ENCODE measurements around the gene FRMPD3.

FRMPD3 gene

DNA sequence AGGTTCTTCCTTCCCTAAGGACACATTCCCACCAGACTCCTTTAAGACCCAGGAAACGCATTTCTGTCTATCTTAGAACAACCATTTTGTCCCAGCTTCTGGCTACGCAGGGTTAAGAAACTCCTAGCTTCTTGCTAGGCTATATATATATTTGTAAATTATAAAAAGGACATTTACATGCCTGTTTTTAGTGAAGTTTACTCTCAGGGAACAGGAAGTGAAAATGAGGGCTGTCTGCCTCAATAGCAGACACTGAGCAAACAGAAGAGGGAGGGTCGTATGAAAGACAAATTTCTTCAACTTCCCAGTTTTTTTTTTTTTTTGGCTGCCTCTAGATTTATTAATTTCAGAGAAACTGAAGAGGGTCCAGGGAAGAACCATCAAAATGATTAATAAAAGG is 9.3 kb upstream of the FRMPD3 start:
- ChIA-PET POLR2A (no interaction called here), CTCF (interaction anchor here (0.6 kb wide), 1 partner anchor 326 kb away, joined by 4 read pairs; no protein-coding TSS in a partner anchor)
- Histone ChIP-seq H3K9me3 (ENCODE audit: control insufficient read depth, insufficient read depth, low read depth, low read length) (no peaks in the 10 kb centered on the region), H3K4me3 (ENCODE audit: low read depth, low read length) (no peak overlapping the region), H3K27ac (ENCODE audit: extremely low read depth, low read depth, low read length) (no peak overlapping the region), H3K4me1 (ENCODE audit: control insufficient read depth, insufficient read depth, low read length) (no peaks in the 10 kb centered on the region), H3K36me3 (ENCODE audit: control insufficient read depth in 2 of 2, insufficient read depth in 1 of 2, low read length in 2 of 2) (no peaks in the 10 kb centered on the region)
- TF ChIP-seq, protein P1, sequence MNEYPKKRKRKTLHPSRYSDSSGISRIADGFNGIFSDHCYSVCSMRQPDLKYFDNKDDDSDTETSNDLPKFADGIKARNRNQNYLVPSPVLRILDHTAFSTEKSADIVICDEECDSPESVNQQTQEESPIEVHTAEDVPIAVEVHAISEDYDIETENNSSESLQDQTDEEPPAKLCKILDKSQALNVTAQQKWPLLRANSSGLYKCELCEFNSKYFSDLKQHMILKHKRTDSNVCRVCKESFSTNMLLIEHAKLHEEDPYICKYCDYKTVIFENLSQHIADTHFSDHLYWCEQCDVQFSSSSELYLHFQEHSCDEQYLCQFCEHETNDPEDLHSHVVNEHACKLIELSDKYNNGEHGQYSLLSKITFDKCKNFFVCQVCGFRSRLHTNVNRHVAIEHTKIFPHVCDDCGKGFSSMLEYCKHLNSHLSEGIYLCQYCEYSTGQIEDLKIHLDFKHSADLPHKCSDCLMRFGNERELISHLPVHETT (tag by site-specific recombination; IDR thresholded peaks at IDR 0.05) = no peak
- TF ChIP-seq SP2 (tag by site-specific recombination; IDR thresholded peaks at IDR 0.05) = no peak
- TF ChIP-seq SCRT2 (tag by site-specific recombination; IDR thresholded peaks at IDR 0.05) = no peak
- TF ChIP-seq ZNF623 (tag by site-specific recombination; IDR thresholded peaks at IDR 0.05) = no peak
- no peak for TF ChIP-seq ZNF24 (tag by site-specific recombination; IDR thresholded peaks at IDR 0.05)
- TF ChIP-seq, protein P2, sequence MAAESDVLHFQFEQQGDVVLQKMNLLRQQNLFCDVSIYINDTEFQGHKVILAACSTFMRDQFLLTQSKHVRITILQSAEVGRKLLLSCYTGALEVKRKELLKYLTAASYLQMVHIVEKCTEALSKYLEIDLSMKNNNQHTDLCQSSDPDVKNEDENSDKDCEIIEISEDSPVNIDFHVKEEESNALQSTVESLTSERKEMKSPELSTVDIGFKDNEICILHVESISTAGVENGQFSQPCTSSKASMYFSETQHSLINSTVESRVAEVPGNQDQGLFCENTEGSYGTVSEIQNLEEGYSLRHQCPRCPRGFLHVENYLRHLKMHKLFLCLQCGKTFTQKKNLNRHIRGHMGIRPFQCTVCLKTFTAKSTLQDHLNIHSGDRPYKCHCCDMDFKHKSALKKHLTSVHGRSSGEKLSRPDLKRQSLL (tag by site-specific recombination; IDR thresholded peaks at IDR 0.05) = no peak
- TF ChIP-seq, protein P3, sequence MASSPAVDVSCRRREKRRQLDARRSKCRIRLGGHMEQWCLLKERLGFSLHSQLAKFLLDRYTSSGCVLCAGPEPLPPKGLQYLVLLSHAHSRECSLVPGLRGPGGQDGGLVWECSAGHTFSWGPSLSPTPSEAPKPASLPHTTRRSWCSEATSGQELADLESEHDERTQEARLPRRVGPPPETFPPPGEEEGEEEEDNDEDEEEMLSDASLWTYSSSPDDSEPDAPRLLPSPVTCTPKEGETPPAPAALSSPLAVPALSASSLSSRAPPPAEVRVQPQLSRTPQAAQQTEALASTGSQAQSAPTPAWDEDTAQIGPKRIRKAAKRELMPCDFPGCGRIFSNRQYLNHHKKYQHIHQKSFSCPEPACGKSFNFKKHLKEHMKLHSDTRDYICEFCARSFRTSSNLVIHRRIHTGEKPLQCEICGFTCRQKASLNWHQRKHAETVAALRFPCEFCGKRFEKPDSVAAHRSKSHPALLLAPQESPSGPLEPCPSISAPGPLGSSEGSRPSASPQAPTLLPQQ (tag by site-specific recombination; IDR thresholded peaks at IDR 0.05) = no peak
- no peak for TF ChIP-seq ZNF184 (tag by site-specific recombination; IDR thresholded peaks at IDR 0.05)
- TF ChIP-seq, protein P4, sequence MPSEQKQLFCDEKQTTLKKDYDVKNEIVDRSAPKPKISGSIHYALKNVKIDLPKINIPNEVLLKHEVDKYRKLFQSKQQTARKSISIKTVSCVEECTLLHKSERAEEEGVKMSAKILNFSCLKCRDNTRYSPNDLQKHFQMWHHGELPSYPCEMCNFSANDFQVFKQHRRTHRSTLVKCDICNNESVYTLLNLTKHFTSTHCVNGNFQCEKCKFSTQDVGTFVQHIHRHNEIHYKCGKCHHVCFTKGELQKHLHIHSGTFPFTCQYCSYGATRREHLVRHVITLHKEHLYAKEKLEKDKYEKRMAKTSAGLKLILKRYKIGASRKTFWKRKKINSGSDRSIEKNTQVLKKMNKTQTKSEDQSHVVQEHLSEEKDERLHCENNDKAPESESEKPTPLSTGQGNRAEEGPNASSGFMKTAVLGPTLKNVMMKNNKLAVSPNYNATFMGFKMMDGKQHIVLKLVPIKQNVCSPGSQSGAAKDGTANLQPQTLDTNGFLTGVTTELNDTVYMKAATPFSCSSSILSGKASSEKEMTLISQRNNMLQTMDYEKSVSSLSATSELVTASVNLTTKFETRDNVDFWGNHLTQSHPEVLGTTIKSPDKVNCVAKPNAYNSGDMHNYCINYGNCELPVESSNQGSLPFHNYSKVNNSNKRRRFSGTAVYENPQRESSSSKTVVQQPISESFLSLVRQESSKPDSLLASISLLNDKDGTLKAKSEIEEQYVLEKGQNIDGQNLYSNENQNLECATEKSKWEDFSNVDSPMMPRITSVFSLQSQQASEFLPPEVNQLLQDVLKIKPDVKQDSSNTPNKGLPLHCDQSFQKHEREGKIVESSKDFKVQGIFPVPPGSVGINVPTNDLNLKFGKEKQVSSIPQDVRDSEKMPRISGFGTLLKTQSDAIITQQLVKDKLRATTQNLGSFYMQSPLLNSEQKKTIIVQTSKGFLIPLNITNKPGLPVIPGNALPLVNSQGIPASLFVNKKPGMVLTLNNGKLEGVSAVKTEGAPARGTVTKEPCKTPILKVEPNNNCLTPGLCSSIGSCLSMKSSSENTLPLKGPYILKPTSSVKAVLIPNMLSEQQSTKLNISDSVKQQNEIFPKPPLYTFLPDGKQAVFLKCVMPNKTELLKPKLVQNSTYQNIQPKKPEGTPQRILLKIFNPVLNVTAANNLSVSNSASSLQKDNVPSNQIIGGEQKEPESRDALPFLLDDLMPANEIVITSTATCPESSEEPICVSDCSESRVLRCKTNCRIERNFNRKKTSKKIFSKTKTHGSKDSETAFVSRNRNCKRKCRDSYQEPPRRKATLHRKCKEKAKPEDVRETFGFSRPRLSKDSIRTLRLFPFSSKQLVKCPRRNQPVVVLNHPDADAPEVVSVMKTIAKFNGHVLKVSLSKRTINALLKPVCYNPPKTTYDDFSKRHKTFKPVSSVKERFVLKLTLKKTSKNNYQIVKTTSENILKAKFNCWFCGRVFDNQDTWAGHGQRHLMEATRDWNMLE (tag by site-specific recombination; conservative IDR thresholded peaks at IDR 0.05; ENCODE audit: low read depth) = no peak
- no peak for TF ChIP-seq YY1 (tag by site-specific recombination; IDR thresholded peaks at IDR 0.05)
- no peak for TF ChIP-seq ZBTB20 (tag by site-specific recombination; IDR thresholded peaks at IDR 0.05)
- no peak for TF ChIP-seq ZNF621 (tag by site-specific recombination; IDR thresholded peaks at IDR 0.05)
- no peak for TF ChIP-seq ZXDB (tag by site-specific recombination; IDR thresholded peaks at IDR 0.05)
- no peak for TF ChIP-seq FEZF1 (tag by site-specific recombination; IDR thresholded peaks at IDR 0.05)
- no peak for TF ChIP-seq ZFP37 (tag by site-specific recombination; IDR thresholded peaks at IDR 0.05)
- no peak for TF ChIP-seq ZNF133 (tag by site-specific recombination; IDR thresholded peaks at IDR 0.05)
- no peak for TF ChIP-seq ZNF239 (tag by site-specific recombination; IDR thresholded peaks at IDR 0.05)
- no peak for TF ChIP-seq ZNF155 (tag by site-specific recombination; IDR thresholded peaks at IDR 0.05)

DNA sequence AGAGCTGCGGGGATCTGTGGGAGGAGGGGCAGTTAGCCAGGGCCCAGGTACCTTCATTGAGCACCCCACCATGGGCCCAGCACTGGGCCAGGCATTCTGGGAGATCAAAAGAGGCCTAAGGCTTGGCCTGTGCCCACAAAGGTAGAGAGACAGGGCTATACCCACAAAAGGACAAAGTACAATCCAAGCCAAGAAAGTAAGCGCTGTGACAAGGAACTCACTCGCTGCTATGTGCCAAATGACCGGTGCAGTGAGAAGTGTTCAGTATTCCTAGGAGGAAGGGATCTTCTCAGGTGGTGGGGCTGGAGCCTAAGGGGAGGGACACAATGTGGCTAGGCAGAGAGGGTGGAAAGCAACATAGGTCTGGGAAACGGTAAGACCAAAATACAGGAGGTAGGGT is 8.8 kb upstream of the FRMPD3 start:
- Histone ChIP-seq H3K36me3 (ENCODE audit: control insufficient read depth in 2 of 2, insufficient read depth in 1 of 2, low read length in 2 of 2) (no peaks in the 10 kb centered on the region), H3K27ac (ENCODE audit: extremely low read depth, low read depth, low read length) (no peak overlapping the region), H3K4me3 (ENCODE audit: low read depth, low read length) (no peak overlapping the region), H3K4me1 (ENCODE audit: control insufficient read depth, insufficient read depth, low read length) (no peaks in the 10 kb centered on the region), H3K9me3 (ENCODE audit: control insufficient read depth, insufficient read depth, low read depth, low read length) (no peaks in the 10 kb centered on the region)
- TF ChIP-seq PRDM1 (tag by site-specific recombination; IDR thresholded peaks at IDR 0.05) (no peak), ZNF76 (tag by site-specific recombination; IDR thresholded peaks at IDR 0.05; ENCODE audit: borderline replicate concordance, low read depth) (no peak), ZNF239 (tag by site-specific recombination; IDR thresholded peaks at IDR 0.05) (no peak), ZNF549 (tag by site-specific recombination; IDR thresholded peaks at IDR 0.05) (no peak), ZBTB17 (tag by site-specific recombination; IDR thresholded peaks at IDR 0.05) (no peak), ZNF48 (tag by site-specific recombination; IDR thresholded peaks at IDR 0.05) (no peak), ZFP3 (tag by site-specific recombination; IDR thresholded peaks at IDR 0.05; ENCODE audit: low read depth) (no peak)
- TF ChIP-seq, protein P5, sequence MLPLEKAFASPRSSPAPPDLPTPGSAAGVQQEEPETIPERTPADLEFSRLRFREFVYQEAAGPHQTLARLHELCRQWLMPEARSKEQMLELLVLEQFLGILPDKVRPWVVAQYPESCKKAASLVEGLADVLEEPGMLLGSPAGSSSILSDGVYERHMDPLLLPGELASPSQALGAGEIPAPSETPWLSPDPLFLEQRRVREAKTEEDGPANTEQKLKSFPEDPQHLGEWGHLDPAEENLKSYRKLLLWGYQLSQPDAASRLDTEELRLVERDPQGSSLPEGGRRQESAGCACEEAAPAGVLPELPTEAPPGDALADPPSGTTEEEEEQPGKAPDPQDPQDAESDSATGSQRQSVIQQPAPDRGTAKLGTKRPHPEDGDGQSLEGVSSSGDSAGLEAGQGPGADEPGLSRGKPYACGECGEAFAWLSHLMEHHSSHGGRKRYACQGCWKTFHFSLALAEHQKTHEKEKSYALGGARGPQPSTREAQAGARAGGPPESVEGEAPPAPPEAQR (tag by site-specific recombination; IDR thresholded peaks at IDR 0.05) = no peak
- ChIA-PET POLR2A (no interaction called here), CTCF (no interaction called here)
